Measurements from ENCODE around the gene CTDSP2.

DNA sequence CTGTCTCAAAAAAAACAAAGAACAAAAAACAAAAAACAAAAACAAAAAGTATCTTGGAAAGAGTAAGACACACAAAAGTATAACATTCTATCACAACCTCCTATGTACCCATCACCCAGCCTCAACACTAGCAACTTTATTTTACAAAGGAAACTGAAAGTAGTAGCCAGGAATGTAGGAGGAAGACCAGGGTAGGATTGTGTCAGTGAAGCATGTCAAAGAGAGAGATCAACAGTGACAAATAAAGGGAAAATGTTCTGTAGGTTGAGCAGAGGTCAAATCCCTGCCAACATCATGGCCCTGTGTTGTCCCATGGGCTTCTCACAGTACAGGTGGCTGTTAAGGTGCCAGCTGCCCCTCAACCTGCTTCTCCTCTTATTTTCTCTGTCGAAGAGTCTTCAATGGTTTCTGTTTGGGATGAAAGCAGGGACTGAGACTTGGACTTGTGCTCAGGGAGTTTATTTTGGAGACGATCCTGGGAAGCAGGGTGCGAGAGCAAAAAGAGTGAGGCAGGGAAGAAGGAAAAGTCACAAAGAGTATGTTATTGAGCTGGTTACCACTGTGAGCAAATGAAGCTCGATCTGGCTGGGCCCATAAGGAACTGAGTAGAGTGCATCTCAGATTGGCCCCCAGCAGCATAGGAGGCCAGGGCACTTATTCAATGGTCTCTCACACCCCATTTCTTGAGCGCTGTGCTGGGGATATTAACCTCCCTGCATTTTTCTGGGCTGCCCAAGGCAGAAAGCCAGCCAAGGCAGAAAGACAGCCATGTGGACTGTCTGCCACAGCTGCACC lies 29.4 kb upstream of the CTDSP2 start:
- TF ChIP-seq EZH2phosphoT487 (IDR thresholded peaks at IDR 0.05; ENCODE audit: borderline replicate concordance), result no peak
- TF ChIP-seq, protein P1, sequence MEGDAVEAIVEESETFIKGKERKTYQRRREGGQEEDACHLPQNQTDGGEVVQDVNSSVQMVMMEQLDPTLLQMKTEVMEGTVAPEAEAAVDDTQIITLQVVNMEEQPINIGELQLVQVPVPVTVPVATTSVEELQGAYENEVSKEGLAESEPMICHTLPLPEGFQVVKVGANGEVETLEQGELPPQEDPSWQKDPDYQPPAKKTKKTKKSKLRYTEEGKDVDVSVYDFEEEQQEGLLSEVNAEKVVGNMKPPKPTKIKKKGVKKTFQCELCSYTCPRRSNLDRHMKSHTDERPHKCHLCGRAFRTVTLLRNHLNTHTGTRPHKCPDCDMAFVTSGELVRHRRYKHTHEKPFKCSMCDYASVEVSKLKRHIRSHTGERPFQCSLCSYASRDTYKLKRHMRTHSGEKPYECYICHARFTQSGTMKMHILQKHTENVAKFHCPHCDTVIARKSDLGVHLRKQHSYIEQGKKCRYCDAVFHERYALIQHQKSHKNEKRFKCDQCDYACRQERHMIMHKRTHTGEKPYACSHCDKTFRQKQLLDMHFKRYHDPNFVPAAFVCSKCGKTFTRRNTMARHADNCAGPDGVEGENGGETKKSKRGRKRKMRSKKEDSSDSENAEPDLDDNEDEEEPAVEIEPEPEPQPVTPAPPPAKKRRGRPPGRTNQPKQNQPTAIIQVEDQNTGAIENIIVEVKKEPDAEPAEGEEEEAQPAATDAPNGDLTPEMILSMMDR (IDR thresholded peaks at IDR 0.05 in 2 of 3, conservative IDR thresholded peaks at IDR 0.05 in 1 of 3; ENCODE audit: borderline replicate concordance in 1 of 3, insufficient read depth in 1 of 3, low read depth in 2 of 3, low read length in 2 of 3), result no peak

Measured in HCT116 (cell line).